GM12878 (cell line): Measurements from ENCODE around the gene CD101. TPM values are rescaled to one million over a fixed set of nuclear protein-coding genes. Genes with fewer than 3 reads are reported as not detected.

ENCODE experiments used
- ATF7 ChIP-seq: fragments of 450-650 bp; IDR thresholded peaks from 2 replicates; pipeline ENCODE4 v1.6.1; 2016; ENCODE audit warnings: low read depth, mild to moderate bottlenecking
- CBFB ChIP-seq: IDR thresholded peaks from 2 replicates; pipeline ENCODE4 v1.6.1; 2016; ENCODE audit warnings: antibody characterized with exemption, low read depth
- CBX5 ChIP-seq: sonication (generic); IDR thresholded peaks from 2 replicates; pipeline ENCODE4 v1.6.1; 2016; ENCODE audit warnings: low read depth, moderate library complexity, mild to moderate bottlenecking, inconsistent platforms
- CEBPB ChIP-seq, 2 experiments: fragments of 150-350 bp in 1 of 2; IDR thresholded peaks; 2 replicates each; pipeline ENCODE4 v1.6.1; 2012 to 2014; ENCODE audit warnings: low read depth in 2 of 2, low read length in 2 of 2, borderline replicate concordance in 1 of 2, inconsistent platforms in 1 of 2
- CHD2 ChIP-seq: IDR thresholded peaks from 2 replicates; pipeline ENCODE4 v1.6.1; 2011; ENCODE audit warnings: low read depth, low read length, improper control_type of control experiment, borderline replicate concordance
- EGR1 ChIP-seq, 2 experiments: IDR thresholded peaks; 1 replicate in 1 of 2; 2 replicates in 1 of 2; pipeline ENCODE4 v1.6.1; 2011 to 2012; ENCODE audit warnings: low read depth in 2 of 2, low read length in 2 of 2, borderline replicate concordance in 1 of 2, mild to moderate bottlenecking in 1 of 2, moderate library complexity in 1 of 2
- HDAC2 ChIP-seq: fragments of 200-600 bp; sonication (generic); IDR thresholded peaks from 2 replicates; pipeline ENCODE4 v1.6.1; 2017
- JUND ChIP-seq: IDR thresholded peaks from 2 replicates; pipeline ENCODE4 v1.6.1; 2012; ENCODE audit warnings: low read depth, mild to moderate bottlenecking, low read length, improper control_type of control experiment, moderate library complexity
- KAT2A ChIP-seq: conservative IDR thresholded peaks from 2 replicates; pipeline ENCODE4 v1.6.1; 2011; ENCODE audit warnings: low read depth, low read length; ENCODE audit not compliant: control insufficient read depth
- KLF5 ChIP-seq: fragments of 450-650 bp; IDR thresholded peaks from 2 replicates; pipeline ENCODE4 v1.6.1; 2014; ENCODE audit warnings: mild to moderate bottlenecking; ENCODE audit not compliant: partially characterized antibody
- PML ChIP-seq: IDR thresholded peaks from 2 replicates; pipeline ENCODE4 v1.6.1; 2012; ENCODE audit warnings: low read length, inconsistent platforms
- POLR2A ChIP-seq: IDR thresholded peaks from 2 replicates; pipeline ENCODE4 v1.6.1; 2011; ENCODE audit warnings: low read depth, mild to moderate bottlenecking, low read length
- POLR2AphosphoS5 ChIP-seq: IDR thresholded peaks from 2 replicates; pipeline ENCODE4 v1.6.1; 2011; ENCODE audit warnings: mild to moderate bottlenecking, low read length, inconsistent platforms
- RB1 ChIP-seq: fragments of 450-650 bp; formaldehyde crosslinking; IDR thresholded peaks from 2 replicates; pipeline ENCODE4 v1.6.1; 2017; ENCODE audit warnings: mild to moderate bottlenecking, borderline replicate concordance
- RUNX3 ChIP-seq: IDR thresholded peaks from 2 replicates; pipeline ENCODE4 v1.6.1; 2012; ENCODE audit warnings: low read length, inconsistent platforms
- SMARCA5 ChIP-seq: fragments of 450-650 bp; IDR thresholded peaks from 2 replicates; pipeline ENCODE4 v1.6.1; 2017; ENCODE audit warnings: mild to moderate bottlenecking
- TAF1 ChIP-seq: IDR thresholded peaks from 2 replicates; pipeline ENCODE4 v1.6.1; 2011; ENCODE audit warnings: mild to moderate bottlenecking, low read depth, low read length, borderline replicate concordance
- TCF12 ChIP-seq: IDR thresholded peaks from 2 replicates; pipeline ENCODE4 v1.6.1; 2011; ENCODE audit warnings: low read depth, mild to moderate bottlenecking, low read length
- YY1 ChIP-seq: IDR thresholded peaks from 2 replicates; pipeline ENCODE4 v1.6.1; 2011; ENCODE audit warnings: low read depth, mild to moderate bottlenecking, low read length
- polyA plus RNA-seq, 11 experiments: library from polyadenylated mRNA; depleted of rRNA in 4 of 11; unstranded in 6 of 11; stranded (reverse) in 5 of 11; fragments of >200 nt; fragmentation: Nextera tagmentation in 4 of 11; fragmentation: Illumina TruSeq in 1 of 11; extraction: Ambion mirVana in 4 of 11; extraction: Trizol in 1 of 11; gene quantifications; 1 replicate in 1 of 11; 2 replicates in 10 of 11; pipeline versions ENCODE4 v1.2.1 to v1.2.3, GENCODE V29; 2011 to 2016; ENCODE audit warnings: inconsistent platforms in 2 of 11, missing spikeins in 2 of 11, low read depth in 1 of 11
- total RNA-seq, 4 experiments: library from RNA; depleted of rRNA in 3 of 4; stranded (reverse); fragments of >200 nt in 3 of 4; fragmentation: Illumina TruSeq in 1 of 4; extraction: Trizol in 1 of 4; gene quantifications; 2 replicates each; pipeline versions ENCODE4 v1.2.1 to v1.2.3, GENCODE V29; 2013 to 2021
- TF ChIP-seq, protein P1 (sequence below): fragments of 450-650 bp; IDR thresholded peaks from 2 replicates; pipeline ENCODE4 v1.6.1; 2016; ENCODE audit warnings: mild to moderate bottlenecking
- TF ChIP-seq, protein P2 (sequence below): IDR thresholded peaks from 2 replicates; pipeline ENCODE4 v1.6.1; 2011; ENCODE audit warnings: low read depth, mild to moderate bottlenecking, low read length, moderate library complexity, borderline replicate concordance; ENCODE audit errors: extremely low read depth
- TF ChIP-seq, protein P3 (sequence below): IDR thresholded peaks from 2 replicates; pipeline ENCODE4 v1.6.1; 2012; ENCODE audit warnings: mild to moderate bottlenecking, low read depth, low read length

Gene CD101
- total and polyA plus RNA-seq, 10 of the 15 experiments (the other 5 are each of a cell fraction or from before 2014, with no cell fraction given), result 0.56 to 7.9 (median 2.9) TPM

DNA sequence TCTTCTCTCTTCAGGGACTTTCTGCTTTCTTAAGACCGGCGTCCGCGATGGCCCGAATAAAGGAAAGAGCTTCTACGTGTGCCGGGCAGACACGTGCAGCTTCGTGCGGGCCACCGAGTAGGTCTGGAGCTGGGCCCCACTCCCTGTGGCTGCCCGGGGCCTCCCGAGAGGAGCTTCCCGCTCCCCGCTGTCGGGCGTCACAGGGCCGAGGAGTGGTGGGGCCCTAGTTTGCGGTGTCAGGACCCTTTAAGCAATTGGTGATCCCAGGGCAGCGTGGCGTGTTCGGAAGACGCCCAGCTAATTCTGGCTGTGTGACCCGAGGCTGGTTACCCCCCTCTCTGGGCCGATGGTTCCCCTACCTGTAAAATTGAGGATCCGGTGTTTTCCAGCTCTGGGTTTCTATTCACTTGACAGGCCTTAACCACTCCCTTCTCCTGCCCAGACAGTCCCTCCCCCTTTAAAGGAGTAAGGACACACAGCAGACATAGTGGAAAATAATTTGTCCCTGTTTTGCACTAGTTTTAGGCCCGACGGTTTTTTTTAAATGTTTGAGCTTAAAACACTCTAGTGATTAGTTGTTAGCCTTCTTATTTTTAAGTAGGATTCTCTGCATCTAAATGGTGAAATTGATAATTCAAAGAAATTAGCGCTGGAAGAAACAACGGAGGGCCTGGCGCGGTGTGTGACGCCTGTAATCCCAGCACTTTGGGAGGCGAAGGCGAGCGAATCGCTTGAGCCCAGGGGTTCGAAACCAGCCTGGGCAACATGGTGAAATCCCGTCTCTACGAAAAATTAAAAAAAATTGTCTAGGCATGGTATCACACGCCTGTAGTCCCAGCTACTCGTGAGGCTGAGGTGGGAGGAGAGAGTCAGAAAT, 59.1 kb downstream of the CD101 start (continued):
- no peak for TF ChIP-seq ATF7
- TF ChIP-seq, protein P1, sequence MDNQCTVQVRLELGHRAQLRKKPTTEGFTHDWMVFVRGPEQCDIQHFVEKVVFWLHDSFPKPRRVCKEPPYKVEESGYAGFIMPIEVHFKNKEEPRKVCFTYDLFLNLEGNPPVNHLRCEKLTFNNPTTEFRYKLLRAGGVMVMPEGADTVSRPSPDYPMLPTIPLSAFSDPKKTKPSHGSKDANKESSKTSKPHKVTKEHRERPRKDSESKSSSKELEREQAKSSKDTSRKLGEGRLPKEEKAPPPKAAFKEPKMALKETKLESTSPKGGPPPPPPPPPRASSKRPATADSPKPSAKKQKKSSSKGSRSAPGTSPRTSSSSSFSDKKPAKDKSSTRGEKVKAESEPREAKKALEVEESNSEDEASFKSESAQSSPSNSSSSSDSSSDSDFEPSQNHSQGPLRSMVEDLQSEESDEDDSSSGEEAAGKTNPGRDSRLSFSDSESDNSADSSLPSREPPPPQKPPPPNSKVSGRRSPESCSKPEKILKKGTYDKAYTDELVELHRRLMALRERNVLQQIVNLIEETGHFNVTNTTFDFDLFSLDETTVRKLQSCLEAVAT, result peak; percentile 96
- TF ChIP-seq, protein P2, sequence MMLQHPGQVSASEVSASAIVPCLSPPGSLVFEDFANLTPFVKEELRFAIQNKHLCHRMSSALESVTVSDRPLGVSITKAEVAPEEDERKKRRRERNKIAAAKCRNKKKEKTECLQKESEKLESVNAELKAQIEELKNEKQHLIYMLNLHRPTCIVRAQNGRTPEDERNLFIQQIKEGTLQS, result no peak
- no peak; the same call in 1 of the 2 replicates for TF ChIP-seq PML
- no peak for TF ChIP-seq CEBPB (IDR thresholded peaks at IDR 0.05; ENCODE audit: borderline replicate concordance in 1 of 2, low read depth in 2 of 2, low read length in 2 of 2)
- no peak; the same call in 1 of the 2 replicates for TF ChIP-seq YY1
- TF ChIP-seq EGR1 (IDR thresholded peaks at IDR 0.05; ENCODE audit: borderline replicate concordance in 1 of 2, low read depth in 2 of 2, low read length in 2 of 2), result no peak
- TF ChIP-seq RUNX3, result peak; percentile 14; the same call in 1 of the 2 replicates
- TF ChIP-seq TAF1, result no peak
- no peak for TF ChIP-seq KLF5
- no peak for TF ChIP-seq JUND
- TF ChIP-seq HDAC2, result no peak
- TF ChIP-seq KAT2A, result no peak
- TF ChIP-seq RB1, result peak; percentile 44; the same call in 1 of the 2 replicates
- no peak for TF ChIP-seq TCF12
- TF ChIP-seq, protein P3, sequence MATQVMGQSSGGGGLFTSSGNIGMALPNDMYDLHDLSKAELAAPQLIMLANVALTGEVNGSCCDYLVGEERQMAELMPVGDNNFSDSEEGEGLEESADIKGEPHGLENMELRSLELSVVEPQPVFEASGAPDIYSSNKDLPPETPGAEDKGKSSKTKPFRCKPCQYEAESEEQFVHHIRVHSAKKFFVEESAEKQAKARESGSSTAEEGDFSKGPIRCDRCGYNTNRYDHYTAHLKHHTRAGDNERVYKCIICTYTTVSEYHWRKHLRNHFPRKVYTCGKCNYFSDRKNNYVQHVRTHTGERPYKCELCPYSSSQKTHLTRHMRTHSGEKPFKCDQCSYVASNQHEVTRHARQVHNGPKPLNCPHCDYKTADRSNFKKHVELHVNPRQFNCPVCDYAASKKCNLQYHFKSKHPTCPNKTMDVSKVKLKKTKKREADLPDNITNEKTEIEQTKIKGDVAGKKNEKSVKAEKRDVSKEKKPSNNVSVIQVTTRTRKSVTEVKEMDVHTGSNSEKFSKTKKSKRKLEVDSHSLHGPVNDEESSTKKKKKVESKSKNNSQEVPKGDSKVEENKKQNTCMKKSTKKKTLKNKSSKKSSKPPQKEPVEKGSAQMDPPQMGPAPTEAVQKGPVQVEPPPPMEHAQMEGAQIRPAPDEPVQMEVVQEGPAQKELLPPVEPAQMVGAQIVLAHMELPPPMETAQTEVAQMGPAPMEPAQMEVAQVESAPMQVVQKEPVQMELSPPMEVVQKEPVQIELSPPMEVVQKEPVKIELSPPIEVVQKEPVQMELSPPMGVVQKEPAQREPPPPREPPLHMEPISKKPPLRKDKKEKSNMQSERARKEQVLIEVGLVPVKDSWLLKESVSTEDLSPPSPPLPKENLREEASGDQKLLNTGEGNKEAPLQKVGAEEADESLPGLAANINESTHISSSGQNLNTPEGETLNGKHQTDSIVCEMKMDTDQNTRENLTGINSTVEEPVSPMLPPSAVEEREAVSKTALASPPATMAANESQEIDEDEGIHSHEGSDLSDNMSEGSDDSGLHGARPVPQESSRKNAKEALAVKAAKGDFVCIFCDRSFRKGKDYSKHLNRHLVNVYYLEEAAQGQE, result no peak
- TF ChIP-seq CBFB, result peak; percentile 42; the same call in 1 of the 2 replicates
- TF ChIP-seq POLR2AphosphoS5, result peak; percentile 66
- peak; percentile 93 for TF ChIP-seq SMARCA5
- peak; percentile 62 for TF ChIP-seq POLR2A
- no peak for TF ChIP-seq CHD2
- no peak for TF ChIP-seq CBX5
